Fibroblast of gingiva (primary cell): ENCODE results near the gene OR5C1.
A peak's percentile ranks its signal among the peaks of the same experiment; 100 is the strongest.
"Not testable (repeated sequence)": the region's sequence is repeated elsewhere in the genome, so short reads cannot be mapped to it uniquely, and the experiment has no call there.

Experiments
- DNase-seq: peaks from one replicate; pipeline ENCODE4 v3.0.0-alpha.2; 2011; ENCODE audit warnings: low read depth

OR5C1 gene

DNA sequence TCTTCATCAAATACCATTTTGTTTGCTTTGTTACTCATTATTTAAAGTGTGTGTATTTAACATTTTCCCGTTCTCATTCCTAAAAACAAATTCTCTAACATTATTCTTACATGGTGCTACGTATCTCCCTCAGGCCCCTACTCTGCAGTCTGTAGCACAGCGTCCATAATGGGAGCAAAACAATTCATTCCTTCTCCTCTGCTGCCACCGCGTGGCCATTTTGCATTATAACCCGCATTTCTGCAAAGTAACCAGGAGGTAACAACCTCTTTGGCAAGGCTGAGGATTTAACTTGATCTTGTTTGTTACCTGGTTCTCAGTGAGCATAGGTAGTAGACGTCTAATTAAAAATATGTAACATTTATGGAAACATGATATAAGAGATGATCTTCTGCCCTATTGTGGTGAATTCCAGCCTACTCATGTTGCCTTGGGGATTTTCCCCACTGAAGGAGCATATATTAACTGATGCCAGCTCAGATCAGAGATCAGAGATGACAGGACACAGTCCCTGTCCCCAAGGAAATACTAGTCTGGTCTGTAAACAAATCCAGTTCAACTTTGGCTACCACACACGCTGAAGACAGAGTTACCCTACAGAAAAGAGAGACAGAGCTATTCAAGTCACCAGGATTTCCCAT, 21.7 kb downstream of the OR5C1 start:
- DNase-seq: peak; percentile 63

DNA sequence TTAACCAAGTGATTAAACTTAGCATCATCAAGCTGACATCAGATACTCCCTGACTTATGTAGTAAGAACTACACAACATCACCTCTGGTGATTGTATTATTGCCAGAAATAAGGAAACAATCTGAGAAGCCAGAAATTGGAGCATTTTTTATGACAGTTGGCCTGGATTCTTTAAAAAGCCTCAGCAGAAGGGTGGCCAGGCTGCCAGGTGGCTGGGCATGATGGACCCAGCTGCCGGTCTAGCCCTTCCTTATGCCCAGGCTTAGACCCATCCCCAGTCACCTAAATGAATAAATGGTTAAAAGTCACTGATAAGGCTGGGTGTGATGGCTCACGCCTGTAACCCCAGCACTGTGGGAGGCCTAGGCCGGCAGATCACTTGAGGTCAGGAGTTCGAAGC, 24.0 kb downstream of the OR5C1 start:
- DNase-seq: no peak

DNA sequence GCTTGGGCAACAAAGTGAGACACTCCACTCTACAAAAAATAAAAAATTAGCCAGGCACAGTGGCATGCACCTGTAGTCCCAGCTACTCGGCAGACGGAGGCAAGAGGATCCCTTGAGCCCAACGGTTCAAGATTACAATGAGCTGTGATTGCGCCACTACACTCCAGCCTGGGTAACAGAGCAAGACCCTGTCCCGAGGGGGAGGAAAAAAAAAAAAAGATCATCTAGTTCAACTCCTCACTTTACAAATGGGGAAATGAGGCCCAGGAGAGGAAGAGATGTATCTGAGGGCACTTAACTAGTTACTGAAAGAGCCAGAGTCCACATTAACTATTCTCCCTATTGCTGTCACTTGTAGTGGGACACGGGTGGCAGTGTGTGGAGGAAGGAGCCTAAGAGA, 25.8 kb downstream of the OR5C1 start:
- DNase-seq: no peak

DNA sequence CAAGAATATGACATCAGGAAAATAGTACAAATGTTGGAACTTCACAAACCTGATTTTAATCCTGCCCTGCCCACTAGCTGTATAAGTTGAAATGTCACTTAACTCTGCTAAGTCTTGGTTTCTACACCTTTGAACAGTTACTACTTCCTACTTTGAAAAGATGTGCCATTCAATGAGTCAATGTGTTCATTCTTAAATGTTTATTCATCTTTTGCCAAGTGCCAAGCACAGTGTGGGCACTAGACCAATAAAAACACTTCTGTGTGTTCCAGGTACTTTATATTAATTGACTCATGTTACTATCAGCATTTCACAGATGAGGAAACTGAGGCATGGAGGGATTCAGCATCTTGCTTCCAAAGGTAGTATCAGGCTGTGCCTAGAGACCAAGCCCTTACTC, 26.8 kb downstream of the OR5C1 start:
- no peak for DNase-seq

DNA sequence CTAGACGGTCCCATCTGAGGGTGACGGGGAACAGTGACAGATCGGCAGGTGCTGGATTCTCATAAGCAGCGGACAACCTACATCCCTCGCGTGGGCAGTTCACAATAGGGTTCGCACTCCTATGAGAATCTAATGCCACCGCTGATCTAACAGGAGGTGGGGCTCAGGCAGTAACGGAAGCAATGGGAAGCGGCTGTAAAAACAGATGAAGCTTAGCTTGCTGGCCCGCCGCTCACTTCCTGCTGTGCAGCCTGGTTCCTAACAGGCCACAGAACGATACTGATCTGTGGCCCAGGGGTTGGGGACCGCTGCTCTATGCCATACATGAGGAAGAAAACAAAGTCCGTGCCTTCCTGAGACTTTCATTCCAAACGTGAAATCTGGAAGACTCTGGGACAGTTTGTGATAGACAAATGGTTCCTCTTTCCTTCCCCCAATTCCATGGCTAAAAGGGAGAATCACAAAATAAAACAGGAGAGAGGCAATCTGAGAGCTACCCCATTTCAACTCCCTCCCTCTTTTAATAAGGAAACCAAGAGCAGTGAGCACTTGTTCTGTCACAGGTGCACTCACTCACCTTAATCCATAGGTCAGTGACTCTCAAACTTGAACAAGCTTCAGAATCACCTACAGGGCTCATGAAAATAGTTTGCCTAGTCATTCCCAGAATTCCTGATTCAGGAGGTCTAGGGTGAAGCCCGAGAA, 27.6 kb downstream of the OR5C1 start:
- no peak for DNase-seq

DNA sequence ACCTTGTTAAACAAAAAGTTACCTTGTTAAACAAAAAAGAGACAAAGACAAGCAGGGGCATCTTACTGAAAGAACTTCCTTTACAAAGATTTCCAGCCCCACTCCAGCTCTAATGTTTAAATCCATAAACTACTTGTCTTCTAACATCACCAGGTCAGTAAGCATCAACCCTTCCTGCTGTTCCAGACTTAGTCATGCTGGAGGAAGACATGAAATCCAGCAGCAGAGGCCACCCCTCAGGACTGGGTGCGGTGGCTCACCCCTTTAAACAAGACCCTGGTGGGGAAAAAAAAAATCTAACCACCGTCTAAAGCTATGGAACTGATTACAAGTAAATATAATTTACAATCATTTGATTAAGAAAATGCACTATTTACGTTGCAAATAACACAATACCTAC, 30.6 kb downstream of the OR5C1 start:
- DNase-seq: no peak

DNA sequence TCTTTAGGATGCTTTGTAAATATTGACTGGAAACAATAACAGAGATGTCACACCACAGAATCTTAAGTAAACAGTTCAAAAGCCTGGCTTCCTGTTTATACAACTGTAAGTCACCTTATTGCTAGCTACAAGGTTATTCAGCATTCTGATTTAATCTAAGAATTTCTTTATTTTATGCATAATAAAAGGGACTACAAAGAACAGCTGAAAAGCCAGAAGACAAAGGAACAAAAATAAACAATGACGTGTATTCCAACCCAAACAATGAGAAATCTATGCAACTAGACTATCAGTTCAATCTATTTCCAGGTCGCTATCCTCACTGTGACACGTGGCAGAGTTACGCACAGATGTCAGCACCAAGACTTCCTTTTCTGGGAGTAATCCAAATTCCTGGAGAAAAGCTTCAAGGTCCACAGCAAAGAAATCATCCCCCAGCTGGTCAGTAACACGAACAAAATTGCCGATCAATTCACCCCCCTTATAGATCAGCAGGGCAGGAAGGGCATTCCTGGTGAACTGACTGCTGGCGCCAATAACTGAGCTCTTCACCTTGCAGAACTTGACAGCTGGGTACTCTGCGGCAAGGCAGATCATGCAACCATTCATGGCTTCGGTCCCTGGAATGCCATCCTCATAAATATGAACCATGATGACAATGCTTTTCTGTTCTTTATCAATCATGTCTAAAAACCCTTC, 31.2 kb downstream of the OR5C1 start:
- DNase-seq: peak; percentile 34

DNA sequence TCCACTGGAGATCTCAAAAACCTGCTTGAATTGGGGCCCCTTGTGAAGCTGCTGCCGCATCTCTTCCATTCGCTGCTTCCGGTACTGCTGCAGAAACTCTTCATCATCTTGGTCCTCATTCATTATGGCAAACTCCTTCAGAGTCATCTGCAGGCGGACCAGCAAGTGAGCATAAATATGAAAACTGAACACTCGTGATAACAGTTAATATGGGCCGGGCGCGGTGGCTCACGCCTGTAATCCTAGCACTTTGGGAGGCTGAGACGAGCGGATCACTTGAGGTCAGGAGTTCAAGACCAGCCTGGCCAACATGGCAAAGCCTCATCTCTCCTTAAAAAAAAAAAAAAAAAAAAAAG, 31.7 kb downstream of the OR5C1 start:
- no peak for DNase-seq

DNA sequence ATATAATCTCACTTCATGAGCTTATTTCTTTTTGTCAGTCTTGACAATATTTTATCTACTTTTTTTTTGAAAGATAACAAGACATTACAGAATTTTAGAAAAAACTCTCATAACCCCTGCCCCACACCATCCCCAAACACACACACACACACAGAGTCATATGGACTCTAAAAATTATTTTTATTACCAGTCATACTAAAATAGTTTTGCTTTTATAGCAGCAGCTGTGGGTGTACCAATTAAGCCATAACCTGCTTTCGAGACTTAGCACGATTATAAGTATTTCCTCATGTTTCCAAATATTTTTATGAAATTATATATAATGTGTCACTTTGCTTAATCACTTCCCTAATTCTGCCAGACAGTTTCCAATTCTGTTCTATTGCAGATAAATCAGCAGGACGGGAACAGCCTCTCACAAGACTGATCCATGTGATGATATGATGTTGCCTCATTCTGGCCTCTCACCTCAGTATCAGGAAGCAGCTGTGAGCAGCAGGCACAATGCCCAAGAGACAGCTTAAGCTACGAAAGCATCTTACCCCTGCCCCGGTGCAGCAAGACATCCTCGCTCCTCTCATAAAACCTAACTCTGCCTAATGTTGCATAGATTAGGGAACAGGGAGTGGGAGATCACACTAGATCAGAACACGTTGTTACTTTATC, 32.7 kb downstream of the OR5C1 start:
- peak; percentile 29 for DNase-seq

DNA sequence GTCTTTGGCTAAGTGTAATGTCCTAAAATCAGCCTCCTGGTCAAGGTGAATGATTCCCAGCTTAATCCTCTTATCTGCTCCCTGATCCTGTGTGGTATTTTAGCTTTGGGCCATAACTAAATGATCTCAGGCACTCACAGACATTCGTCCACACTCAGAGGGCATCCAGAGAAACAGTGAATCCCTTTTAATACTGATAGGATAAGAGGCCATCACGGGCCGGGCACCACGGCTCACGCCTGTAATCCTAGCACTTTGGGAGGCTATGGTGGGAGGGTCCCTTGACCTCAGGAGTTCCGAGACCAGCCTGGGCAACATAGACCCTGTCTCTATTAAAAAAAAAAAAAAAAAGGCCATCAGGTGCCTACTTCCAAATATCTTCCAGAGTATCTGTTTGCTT, 33.3 kb downstream of the OR5C1 start:
- no peak for DNase-seq

DNA sequence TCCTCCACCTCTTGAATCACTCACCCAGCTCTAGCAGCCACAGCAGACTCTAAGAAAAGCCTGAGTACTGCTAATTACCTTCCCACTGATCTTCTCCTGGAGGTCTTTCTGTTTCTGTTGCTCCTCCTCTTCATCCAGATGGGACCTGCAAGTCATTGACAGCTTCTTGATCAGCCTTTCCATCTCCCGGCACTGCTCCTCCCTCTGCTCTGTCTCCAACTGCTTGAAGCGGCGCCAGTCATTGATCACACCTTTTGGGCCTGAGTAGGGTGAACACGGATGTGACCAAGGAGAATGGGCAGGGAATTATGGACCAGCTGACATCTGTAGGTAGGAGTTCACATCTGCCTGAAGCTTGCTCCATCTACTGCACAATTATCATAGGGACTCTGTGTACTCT, 34.2 kb downstream of the OR5C1 start:
- DNase-seq: no peak

DNA sequence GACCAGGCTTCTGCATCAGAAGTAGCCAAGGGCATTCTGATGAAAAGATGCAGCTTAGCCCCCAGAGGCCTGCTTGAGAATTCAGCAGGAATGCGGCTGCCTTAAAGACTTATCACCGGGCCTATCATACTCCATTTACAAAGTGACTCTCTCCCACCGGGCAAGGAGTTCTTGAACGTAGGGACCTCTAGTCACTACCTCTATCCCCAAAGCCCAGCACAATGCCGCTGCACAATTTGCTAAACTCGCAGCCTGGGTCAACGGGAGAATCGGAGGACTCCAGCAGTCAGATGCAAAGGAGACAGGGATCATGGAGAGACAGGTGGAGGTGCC, 39.0 kb downstream of the OR5C1 start:
- peak; percentile 27 for DNase-seq

DNA sequence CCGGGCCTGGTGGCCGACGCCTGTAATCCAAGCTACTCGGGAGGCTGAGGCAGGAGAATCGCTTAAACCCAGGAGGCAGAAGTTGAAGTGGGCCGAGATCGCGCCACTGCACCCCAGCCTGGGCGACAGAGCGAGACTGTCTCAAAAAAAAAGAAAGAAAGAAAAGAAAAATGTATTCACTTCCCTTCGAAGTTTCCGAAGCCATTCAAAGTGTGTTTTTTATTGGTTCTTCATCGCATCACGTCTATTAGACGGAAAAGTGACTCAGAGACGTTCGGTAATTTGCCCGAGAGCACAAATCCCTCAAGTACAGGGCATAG, 40.2 kb downstream of the OR5C1 start:
- not testable (repeated sequence) for DNase-seq

DNA sequence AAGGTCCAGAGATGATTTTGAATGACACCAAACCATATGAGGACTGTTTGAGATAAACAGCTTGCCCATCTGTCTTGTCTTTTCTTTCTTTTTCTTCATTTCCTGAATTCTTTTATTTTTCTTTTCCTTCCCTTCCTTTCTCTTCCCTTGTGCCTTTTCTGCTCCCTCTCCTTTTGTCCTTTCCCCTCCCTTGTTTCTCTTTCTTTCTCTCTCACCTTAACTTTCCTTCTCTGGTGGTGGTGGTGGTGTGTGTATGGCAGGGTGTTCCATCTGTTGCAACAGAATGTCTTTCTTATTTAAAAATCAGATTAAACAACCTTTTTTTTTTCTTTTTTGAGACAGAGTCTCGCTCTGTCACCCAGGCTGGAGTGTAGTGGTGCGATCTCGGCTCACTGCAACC, 43.5 kb downstream of the OR5C1 start:
- no peak for DNase-seq

DNA sequence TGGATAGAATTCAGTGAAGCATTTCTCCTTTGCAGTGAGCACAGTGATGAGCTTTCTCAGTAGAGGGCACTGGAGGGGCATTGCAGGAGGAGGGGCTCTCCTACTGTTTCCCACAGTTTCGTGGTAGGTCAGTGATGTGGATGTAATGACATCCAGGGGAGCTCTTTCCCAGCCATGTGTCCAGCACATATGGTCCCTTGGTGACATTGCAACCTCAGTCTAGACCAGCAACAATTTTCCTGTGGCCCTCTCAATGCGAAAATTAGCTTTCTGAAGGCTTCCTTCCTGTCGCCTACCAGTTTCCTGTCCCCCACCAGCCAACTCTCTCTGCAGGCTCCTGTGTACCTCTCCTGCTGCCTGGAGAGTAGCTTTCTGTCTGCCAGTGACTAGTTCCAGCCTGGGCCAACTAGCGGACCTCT, 46.6 kb downstream of the OR5C1 start:
- no peak for DNase-seq

DNA sequence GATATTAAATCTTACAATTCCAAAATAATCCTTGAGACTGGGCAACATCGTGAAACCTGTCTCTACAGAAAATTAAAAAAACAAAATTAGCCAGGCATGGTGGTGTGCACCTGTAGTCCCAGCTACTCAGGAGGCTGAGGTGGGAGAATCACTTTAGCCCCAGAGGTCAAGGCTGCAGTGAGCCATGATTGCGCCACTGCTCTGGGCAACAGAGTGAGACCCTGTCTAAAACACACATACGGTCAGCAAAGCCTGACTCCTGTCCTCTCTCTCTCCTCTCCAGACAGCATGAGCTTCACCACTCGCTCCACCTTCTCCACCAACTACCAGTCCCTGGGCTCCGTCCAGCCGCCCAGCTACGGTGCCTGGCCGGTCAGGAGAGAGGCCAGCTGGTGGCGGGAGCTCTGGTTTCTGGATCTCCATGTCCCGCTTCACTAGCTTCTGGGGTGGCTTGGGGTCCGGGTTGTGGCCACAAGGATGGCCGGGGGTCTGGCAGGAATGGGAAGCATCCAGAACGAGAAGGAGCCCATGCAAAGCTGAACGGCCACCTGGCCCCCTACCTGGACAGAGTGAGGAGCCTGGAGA, 48.6 kb downstream of the OR5C1 start:
- no peak for DNase-seq

DNA sequence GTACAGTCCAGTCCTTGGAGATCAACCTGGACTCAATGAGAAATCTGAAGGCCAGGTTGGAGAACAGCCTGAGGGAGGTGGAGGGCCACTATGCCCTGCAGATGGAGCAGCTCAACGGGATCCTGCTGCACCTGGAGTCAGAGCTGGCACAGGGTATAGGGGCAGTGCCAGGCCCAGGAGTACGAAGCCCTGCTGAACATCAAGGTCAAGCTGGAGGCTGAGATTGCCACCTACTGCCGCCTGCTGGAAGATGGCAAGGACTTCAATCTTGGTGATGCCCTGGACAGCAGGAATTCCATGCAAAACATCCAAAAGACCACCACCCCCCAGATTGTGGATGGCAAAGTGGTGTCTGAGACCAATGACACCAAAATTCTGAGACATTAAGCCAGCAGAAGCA, 49.7 kb downstream of the OR5C1 start:
- DNase-seq: not testable (repeated sequence)
